DND-41 (cell line): ENCODE results near the gene NFKBIZ.

ENCODE experiments used
- CTCF ChIP-seq: IDR thresholded peaks from 2 replicates; pipeline ENCODE4 v1.5.1; 2012; ENCODE audit warnings: borderline replicate concordance, low read length, moderate library complexity, mild to moderate bottlenecking; ENCODE audit not compliant: poor library complexity, severe bottlenecking; ENCODE audit errors: extremely low read depth
- EZH2 ChIP-seq: IDR thresholded peaks from 3 replicates; pipeline ENCODE4 v1.6.1; 2012; ENCODE audit warnings: borderline replicate concordance, low read depth, mild to moderate bottlenecking, moderate library complexity, low read length, inconsistent platforms; ENCODE audit not compliant: severe bottlenecking

GRCh38 chr3:101852983-101853840, 3.9 kb downstream of the NFKBIZ start:
- TF ChIP-seq CTCF (no peak), EZH2 (no peak)
